ENCODE data around the gene GMCL2. TPM values are rescaled to one million over a fixed set of nuclear protein-coding genes. Genes with fewer than 3 reads are reported as not detected.

Gene GMCL2
- total RNA-seq, 1 experiment from 2014 or later: not detected

GRCh38 chr5:178163772-178164735, 23.1 kb downstream of the GMCL2 start:
- DNase-seq (ENCODE audit: low read depth, low spot score) (peak; percentile 62), ATAC-seq (peak; percentile 98)
- Histone ChIP-seq H3K4me1 (ENCODE audit: control insufficient read depth in 1 of 2, insufficient read depth in 2 of 2, low read length in 2 of 2) (peaks cover 2 to 11% of the 10 kb centered on the region in 2 experiments; a peak in 3 of 4 replicates), H2AFZ (ENCODE audit: low read depth, low read length, poor library complexity, severe bottlenecking) (peak overlapping the region; percentile 69), H3K27me3 (ENCODE audit: insufficient read depth, low read length) (no peaks in the 10 kb centered on the region), H3K9me2 (ENCODE audit: insufficient read depth) (no peaks in the 10 kb centered on the region), H3K4me3 (replicated peaks in 1 of 2; ENCODE audit: low read depth in 1 of 2, low read length in 2 of 2) (peak overlapping the region; percentile 13), H3K79me2 (ENCODE audit: insufficient read depth, low read length) (no peaks in the 10 kb centered on the region), H4K20me1 (ENCODE audit: insufficient read depth) (no peaks in the 10 kb centered on the region), H3K27ac (ENCODE audit: low read depth, low read length) (no peak overlapping the region), H3K9me3 (ENCODE audit: control insufficient read depth in 1 of 2, insufficient read depth in 1 of 2, low read depth in 1 of 2, low read length in 2 of 2) (no peaks in the 10 kb centered on the region), H3K9ac (ENCODE audit: low read length) (no peak overlapping the region), H3K4me2 (ENCODE audit: low read length) (peak overlapping the region; percentile 62), H3K36me3 (ENCODE audit: control insufficient read depth in 1 of 2, insufficient read depth in 2 of 2, low read length in 2 of 2) (no peaks in the 10 kb centered on the region)
- ChIA-PET POLR2A (no interaction called here), CTCF (interaction anchor here (2.9 kb wide), 1 partner anchor 89 kb away, joined by 19 read pairs; no protein-coding TSS in a partner anchor), RAD21 (ENCODE audit: low non-redundant PET in 1 of 2, low total read pairs in 2 of 2, uncharacterized antibody in 2 of 2, unreplicated experiment in 2 of 2) (interaction anchor here in 1 of 2 experiments (0.7 kb wide), 1 partner anchor 81 kb away, joined by 3 read pairs; no protein-coding TSS in a partner anchor)
- no TSS peak for BruUV-seq (replicated peaks)
- intact Hi-C loops (cut with micrococcal nuclease): loop anchor here (1.0 kb wide), 1 partner anchor 88 kb away; no protein-coding TSS in a partner anchor
- TF ChIP-seq ZFX (IDR thresholded peaks at IDR 0.05): no peak
- TF ChIP-seq FOSL1 (IDR thresholded peaks at IDR 0.05; ENCODE audit: low read depth): no peak
- TF ChIP-seq SP1 (IDR thresholded peaks at IDR 0.05; ENCODE audit: low read depth): no peak
- TF ChIP-seq POLR2AphosphoS5 (IDR thresholded peaks at IDR 0.05; ENCODE audit: low read depth, low read length): no peak
- TF ChIP-seq EZH2 (IDR thresholded peaks at IDR 0.05): no peak
- TF ChIP-seq POLR2A (IDR thresholded peaks at IDR 0.05; ENCODE audit: borderline replicate concordance, extremely low read depth, insufficient read depth, insufficient read length): no peak
- peak; percentile 97 to 98 (median 98) for TF ChIP-seq CTCF (IDR thresholded peaks at IDR 0.05 in 2 of 3, conservative IDR thresholded peaks at IDR 0.05 in 1 of 3; ENCODE audit: borderline replicate concordance in 1 of 3, insufficient read depth in 1 of 3, low read depth in 2 of 3, low read length in 2 of 3)
- peak; percentile 99 for TF ChIP-seq RAD21 (IDR thresholded peaks at IDR 0.05; ENCODE audit: low read depth)
- TF ChIP-seq SRF (IDR thresholded peaks at IDR 0.05; ENCODE audit: low read depth): no peak
- no peak for TF ChIP-seq EZH2phosphoT487 (IDR thresholded peaks at IDR 0.05; ENCODE audit: borderline replicate concordance)
- no peak for TF ChIP-seq CBX3 (IDR thresholded peaks at IDR 0.05; ENCODE audit: low read depth)
- TF ChIP-seq ATF3 (IDR thresholded peaks at IDR 0.05): no peak
- no peak for TF ChIP-seq CEBPB (IDR thresholded peaks at IDR 0.05; ENCODE audit: low read depth)
- TF ChIP-seq ZNF274 (IDR thresholded peaks at IDR 0.05; ENCODE audit: low read depth, low read length): no peak
- no peak for TF ChIP-seq SIN3A (IDR thresholded peaks at IDR 0.05; ENCODE audit: low read depth)
- no peak for TF ChIP-seq JUND (IDR thresholded peaks at IDR 0.05)
- no peak for TF ChIP-seq REST (IDR thresholded peaks at IDR 0.05; ENCODE audit: low read depth)
- TF ChIP-seq MAX (IDR thresholded peaks at IDR 0.05): peak; percentile 80
- no peak for TF ChIP-seq YY1 (IDR thresholded peaks at IDR 0.05; ENCODE audit: extremely low read depth, insufficient replicate concordance, low read depth, low read length)
- no peak for TF ChIP-seq ELF1 (IDR thresholded peaks at IDR 0.05; ENCODE audit: borderline replicate concordance, low read depth)
